SW 1271 (cell line): ENCODE data around the gene ILKAP.

ENCODE experiments used
- DNase-seq, 2 experiments: peaks; one replicate each; lab custom pipeline; 2025; lab: John Stamatoyannopoulos, UW

The ILKAP gene

GRCh38 chr2:238166391-238167343 lies 36.8 kb downstream of the ILKAP start:
- DNase-seq, result no peak

GRCh38 chr2:238165288-238165921 lies 38.1 kb downstream of the ILKAP start:
- no peak for DNase-seq

DNA sequence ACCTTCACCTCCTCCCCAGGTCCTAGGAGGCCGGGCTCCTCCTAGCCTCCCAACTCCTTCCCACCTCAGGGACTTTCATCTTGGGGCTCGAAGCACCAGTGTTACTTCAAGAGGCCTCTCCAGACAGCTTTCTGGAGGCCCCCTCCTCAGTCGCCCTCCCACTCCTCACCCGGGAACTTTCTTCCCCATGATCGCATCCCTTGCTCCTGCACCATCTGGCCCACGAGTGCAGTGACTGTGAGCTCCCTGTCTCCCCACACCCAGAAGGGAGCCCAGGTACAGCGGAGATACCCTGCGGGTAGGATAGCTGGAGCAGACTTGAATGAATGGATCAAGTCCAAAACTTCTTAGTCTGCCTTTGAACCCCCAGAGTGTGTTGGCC lies 38.6 kb downstream of the ILKAP start:
- no peak for DNase-seq

DNA sequence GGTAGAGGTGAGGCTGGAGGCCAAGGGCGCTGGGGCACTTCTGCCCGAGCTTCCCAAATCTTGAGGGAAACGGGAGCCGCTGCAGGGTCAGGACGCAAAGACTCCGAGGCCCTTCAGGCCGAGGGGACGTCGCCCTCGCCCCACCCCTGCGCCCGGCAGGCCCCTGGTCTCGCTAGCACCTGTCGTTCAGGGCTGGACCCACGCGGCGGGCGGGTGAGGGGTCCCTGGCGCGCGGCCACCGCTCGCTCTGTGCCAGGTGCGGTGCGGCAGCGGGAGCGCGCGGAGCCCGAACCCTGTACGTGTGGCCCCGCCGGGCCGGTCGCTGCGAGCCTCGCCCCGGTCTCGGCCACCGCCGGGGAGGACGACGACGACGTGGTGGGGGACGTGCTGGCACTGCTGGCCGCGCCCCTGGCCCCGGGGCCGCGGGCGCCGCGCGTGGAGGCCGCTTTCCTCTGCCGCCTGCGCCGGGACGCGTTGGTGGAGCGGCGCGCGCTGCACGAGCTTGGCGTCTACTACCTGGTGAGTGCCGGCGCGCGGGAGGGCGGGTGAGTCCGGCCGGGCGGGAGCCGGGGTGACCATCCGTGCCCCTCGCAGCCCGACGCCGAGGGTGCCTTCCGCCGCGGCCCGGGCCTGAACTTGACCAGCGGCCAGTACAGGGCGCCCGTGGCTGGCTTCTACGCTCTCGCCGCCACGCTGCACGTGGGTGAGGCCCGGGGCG lies 39.9 kb downstream of the ILKAP start:
- DNase-seq, result no peak

GRCh38 chr2:238162846-238163441 lies 40.6 kb downstream of the ILKAP start:
- DNase-seq, result no peak

DNA sequence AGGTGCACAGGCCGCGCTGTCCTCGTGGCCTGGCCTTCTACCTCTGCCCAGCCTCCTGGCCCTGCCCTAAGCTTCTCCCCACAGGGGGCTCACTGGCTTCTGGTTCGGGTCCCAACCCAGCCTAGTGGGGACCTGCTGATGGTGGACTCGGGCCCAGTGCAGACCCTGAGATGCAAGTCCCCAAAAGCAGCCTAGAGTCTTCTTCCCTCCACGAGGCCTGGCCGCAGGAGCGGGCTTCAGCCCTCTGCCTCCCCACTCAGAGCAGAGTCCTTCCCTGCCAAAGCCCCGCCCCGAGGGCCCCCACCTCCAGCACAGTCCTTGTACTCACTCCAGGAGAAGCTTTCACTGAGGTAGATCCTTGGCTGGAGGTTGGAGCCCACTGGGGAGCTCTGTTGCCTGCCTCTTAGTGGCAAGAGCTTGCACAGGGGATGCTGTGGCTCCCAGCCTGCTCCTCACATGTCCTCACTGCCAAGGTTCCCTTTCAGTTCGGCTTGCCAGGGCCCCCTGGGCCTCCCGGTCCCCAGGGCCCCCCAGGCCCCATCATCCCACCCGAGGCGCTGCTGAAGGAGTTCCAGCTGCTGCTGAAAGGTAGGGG lies 41.1 kb downstream of the ILKAP start:
- DNase-seq, result no peak

DNA sequence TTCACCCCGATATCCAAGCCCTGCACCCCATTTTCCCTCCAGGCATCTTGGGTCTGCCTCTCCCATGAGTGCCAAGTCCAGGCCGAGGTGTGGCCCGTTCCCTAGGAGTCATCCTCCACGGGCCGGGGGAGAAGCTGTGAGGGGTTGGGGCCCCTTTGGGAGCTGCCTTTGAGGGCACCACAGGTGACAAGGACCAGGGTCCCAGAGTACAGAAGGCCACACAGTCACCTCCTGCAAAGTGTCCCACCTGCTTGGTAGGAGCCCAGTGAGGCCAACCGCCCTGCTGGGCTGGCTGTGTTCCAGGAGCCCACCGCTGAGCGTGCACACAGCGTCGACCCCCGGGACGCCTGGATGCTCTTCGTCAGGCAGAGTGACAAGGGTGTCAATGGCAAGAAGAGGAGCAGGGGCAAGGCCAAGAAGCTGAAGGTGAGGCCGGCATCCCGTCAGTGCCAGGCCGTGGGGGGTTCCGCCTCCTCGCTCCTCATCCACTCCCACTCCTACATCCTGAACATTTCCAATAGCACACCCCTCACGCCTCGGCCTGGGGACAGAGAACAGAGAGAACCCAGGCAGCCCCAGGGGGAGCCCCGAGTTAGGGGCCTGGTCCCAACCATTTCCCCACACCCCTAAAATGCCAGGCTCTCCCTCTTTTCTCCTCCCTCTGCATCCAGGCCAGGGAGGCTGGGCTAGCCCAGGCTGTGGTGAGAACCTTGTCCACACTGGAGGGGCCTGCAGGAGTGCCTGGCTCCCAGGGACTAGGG lies 42.0 kb downstream of the ILKAP start:
- DNase-seq, result no peak

- DNase-seq, result no peak
Measured at GRCh38 chr2:238160206-238161129, 43.0 kb downstream of the ILKAP start.

DNA sequence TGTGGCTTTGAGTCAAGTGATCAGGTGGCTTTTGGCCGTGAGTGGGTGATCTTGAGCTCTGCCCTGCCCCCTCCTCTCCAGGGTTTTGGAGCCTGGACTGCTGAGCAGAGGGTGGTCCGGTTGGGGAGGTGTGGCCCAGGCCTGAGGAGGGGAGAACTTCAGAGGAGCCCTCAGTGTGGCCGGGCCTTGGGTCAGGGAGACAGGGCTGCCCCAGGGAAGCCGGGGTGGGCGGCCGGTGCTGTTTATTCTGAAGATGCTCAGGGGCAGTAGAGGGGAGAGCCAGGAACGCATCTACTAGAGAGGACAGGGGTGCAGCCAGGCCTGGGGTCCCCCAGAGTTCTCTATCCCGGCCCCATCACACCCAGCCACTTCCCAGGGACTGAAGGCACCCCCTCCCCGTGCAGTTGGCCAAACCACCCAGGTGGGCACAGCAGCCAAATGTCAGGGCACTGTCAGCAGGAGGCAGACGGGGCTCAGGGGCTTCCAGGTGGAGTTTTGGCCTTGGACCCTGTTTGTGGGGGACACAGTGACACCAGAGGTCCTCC lies 43.8 kb downstream of the ILKAP start:
- DNase-seq, result no peak

DNA sequence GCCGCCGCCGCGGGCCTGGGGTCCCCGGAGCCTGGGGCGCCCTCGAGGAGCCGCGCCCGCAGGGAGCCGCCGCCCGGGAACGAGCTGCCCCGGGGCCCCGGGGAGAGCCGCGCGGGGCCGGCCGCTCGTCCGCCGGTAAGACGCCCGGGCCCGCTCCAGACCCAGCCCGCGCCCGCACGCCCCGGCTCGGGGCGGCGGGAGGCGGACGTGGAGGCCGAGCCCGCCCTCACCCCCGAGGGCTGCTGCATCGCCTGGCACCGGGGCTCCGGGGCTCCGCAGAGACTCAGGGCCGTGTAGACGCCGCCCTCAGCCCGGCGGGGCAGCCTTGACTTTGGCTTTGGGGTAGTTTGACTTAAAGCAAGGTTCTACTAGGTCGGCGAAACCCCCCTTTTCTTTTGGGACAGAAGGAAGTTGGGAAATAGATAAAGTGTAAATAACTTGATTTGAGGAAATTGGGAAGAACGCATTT lies 44.4 kb downstream of the ILKAP start:
- no peak for DNase-seq

DNA sequence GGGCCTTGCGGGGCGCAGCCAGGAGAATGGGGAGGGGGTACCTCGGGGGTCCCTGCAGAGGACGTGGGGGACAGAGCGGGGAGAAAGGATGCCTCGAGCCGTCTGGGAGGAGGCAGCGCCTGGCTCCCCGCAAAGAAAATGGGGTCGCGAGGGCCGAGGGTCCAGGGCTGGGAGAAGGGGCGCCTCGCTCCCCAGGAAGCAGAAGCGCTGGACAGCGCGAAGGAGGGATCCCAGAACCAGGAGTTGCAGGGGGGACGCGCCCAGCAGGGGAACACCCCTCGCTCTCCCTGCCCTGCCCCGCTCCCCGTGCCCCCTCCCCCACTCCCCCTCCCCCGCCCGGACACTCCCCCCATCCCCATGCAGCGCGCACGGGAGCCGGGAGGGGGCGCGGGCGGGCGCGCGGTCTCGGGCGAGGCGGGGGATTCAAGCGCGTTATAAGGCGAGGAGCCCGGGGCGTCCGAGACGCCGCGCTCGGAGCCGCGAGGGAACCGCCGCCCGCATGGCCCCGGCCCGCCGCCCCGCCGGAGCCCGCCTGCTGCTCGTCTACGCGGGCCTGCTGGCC lies 44.9 kb downstream of the ILKAP start, which contains the start of gene ERFE:
ERFE (plus strand) TSS at position 462 of the 562 bp plus-strand sequence; CDS start at position 500, 38 bp downstream.
- peak in 1 of 2 experiments; percentile 22 for DNase-seq

GRCh38 chr2:238158018-238158508 lies 45.4 kb downstream of the ILKAP start:
- DNase-seq, result no peak

GRCh38 chr2:238157506-238158017 lies 45.9 kb downstream of the ILKAP start:
- DNase-seq, result no peak

DNA sequence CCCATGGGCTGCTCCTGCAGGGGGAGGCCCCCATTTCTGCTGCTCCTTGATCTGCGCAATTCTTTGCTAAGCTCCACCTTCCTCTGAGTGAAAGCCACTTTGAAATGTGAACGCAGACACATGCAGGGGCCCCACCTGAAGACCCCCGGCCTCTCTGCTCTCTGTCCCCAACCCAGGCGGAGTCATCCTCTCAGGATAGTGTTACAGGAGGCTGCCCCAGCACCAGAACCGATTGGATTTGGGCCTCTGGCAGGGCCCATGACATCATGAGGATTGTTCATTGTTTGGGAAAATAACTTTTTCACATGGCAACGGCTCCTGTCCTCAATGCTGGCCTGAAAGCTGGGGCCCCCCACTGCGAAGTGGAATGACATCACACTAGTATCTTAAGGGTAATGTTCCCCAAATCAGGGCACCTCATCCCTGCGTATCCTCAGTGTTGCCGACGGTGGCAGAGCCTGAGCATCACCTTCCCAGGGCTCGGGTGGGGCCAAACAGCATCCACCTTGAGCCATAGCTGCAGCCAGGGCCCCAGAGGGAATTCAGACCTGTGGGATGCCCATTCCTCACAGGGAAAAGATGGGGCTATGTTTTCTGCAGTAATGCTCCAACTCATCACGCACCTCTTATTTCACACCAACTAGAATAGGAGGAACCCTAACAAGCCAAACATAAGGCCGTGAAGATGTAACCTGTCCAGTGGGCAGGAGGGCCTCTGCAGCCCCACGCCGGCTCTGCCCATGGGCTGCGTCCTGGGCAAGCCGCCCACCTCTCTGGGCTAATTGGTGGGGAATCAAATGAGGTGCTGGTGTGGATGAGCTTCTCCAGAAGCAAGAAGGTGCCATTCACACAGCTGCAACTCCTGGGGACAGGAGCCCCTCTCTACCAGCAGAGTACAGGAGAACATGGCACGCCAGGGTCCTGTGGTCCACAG lies 47.5 kb downstream of the ILKAP start:
- DNase-seq, result no peak

GRCh38 chr2:238155051-238155760 lies 48.3 kb downstream of the ILKAP start:
- no peak for DNase-seq

- DNase-seq, result no peak
Measured at GRCh38 chr2:238154570-238154969, 48.9 kb downstream of the ILKAP start.
